ENCODE data around the gene ZNF519.
"Not testable (repeated sequence)": the region's sequence is repeated elsewhere in the genome, so short reads cannot be mapped to it uniquely, and the experiment has no call there.

- not testable (repeated sequence) for TF ChIP-seq CTCF (conservative IDR thresholded peaks at IDR 0.05); EZH2 (IDR thresholded peaks at IDR 0.05; ENCODE audit: low read depth)
These were observed 39.3 kb upstream of the ZNF519 start for GRCh38 chr18:14171301-14172141.
